ENCODE results near the gene ENPP4.

ENPP4 gene

GRCh38 chr6:46190889-46191288 lies 61.1 kb downstream of the ENPP4 start:
- Histone ChIP-seq H3K27me3 (ENCODE audit: insufficient read depth, low read length) (no peaks in the 10 kb centered on the region), H3K9me3 (ENCODE audit: low read length) (no peaks in the 10 kb centered on the region), H3K4me3 (ENCODE audit: low read length) (no peak overlapping the region), H3K4me1 (ENCODE audit: insufficient read depth, low read length) (no peaks in the 10 kb centered on the region), H3K36me3 (ENCODE audit: insufficient read depth, low read length) (no peaks in the 10 kb centered on the region), H2AFZ (ENCODE audit: low read depth, low read length) (no peak overlapping the region)

DNA sequence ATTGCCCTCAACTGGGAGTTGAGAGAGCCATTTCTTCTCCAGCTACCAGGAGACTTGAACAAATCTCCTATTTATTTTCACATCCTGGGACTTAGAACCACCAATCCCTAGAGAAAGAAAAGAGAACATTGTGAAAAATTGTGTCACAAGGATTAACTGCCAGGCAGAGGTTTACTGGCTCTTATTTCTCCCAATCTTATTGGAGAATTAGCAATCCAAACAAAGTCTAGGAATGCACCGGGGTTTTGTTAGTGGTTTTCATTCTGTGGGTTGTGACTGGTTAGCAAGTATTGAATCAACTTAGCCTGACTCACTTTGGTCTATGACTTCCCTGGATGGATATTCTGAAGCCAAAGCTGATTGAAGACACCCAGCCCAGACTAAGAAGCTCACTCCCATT lies 62.2 kb downstream of the ENPP4 start:
- Histone ChIP-seq H3K27me3 (ENCODE audit: insufficient read depth, low read length) (no peaks in the 10 kb centered on the region), H3K36me3 (ENCODE audit: insufficient read depth, low read length) (no peaks in the 10 kb centered on the region), H3K9me3 (ENCODE audit: low read length) (no peaks in the 10 kb centered on the region), H3K4me1 (ENCODE audit: insufficient read depth, low read length) (no peaks in the 10 kb centered on the region), H2AFZ (ENCODE audit: low read depth, low read length) (no peak overlapping the region), H3K4me3 (ENCODE audit: low read length) (no peak overlapping the region)

Data from neuron (in vitro differentiated cells).